PFSK-1 (cell line): ENCODE measurements around the gene UBR4.

Experiments
- FOXP2 ChIP-seq: optimal IDR thresholded peaks from 2 replicates; pipeline ENCODE3; 2011; ENCODE audit warnings: borderline replicate concordance, control low read depth, inconsistent platforms; ENCODE audit not compliant: insufficient read depth; ENCODE audit errors: extremely low read length, extremely low read depth
- POLR2AphosphoS5 ChIP-seq: IDR thresholded peaks from 2 replicates; pipeline ENCODE4 v1.6.1; 2012; ENCODE audit warnings: low read depth, mild to moderate bottlenecking, control low read depth, low read length, moderate library complexity
- REST ChIP-seq, 2 experiments: IDR thresholded peaks; 2 replicates each; pipeline versions ENCODE4 v1.6.1 to v1.8.0; 2011 to 2012; ENCODE audit warnings: low read depth in 2 of 2, low read length in 2 of 2, control low read depth in 1 of 2, inconsistent platforms in 1 of 2, mild to moderate bottlenecking in 1 of 2, moderate library complexity in 1 of 2; ENCODE audit not compliant: insufficient read depth in 1 of 2
- SIN3A ChIP-seq: IDR thresholded peaks from 2 replicates; pipeline ENCODE4 v1.6.1; 2012; ENCODE audit warnings: mild to moderate bottlenecking, low read length, moderate library complexity, borderline replicate concordance; ENCODE audit not compliant: insufficient read depth
- TAF1 ChIP-seq: IDR thresholded peaks from 2 replicates; pipeline ENCODE4 v1.6.1; 2012; ENCODE audit warnings: low read length, control low read depth, borderline replicate concordance; ENCODE audit not compliant: insufficient read depth

Gene UBR4

GRCh38 chr1:19062258-19063029, 147.6 kb downstream of the UBR4 start:
- TF ChIP-seq POLR2AphosphoS5 (no peak), FOXP2 (no peak), SIN3A (no peak), TAF1 (no peak)

GRCh38 chr1:19061798-19062197, 148.3 kb downstream of the UBR4 start:
- no peak for TF ChIP-seq POLR2AphosphoS5
- TF ChIP-seq TAF1 = no peak
- TF ChIP-seq FOXP2 = no peak
- no peak for TF ChIP-seq REST (IDR thresholded peaks at IDR 0.05; ENCODE audit: insufficient read depth in 1 of 2, low read depth in 2 of 2, low read length in 2 of 2)
- TF ChIP-seq SIN3A = no peak

- TF ChIP-seq SIN3A = no peak
- TF ChIP-seq FOXP2 = no peak
- TF ChIP-seq POLR2AphosphoS5 = no peak
- no peak for TF ChIP-seq REST (IDR thresholded peaks at IDR 0.05; ENCODE audit: insufficient read depth in 1 of 2, low read depth in 2 of 2, low read length in 2 of 2)
- no peak for TF ChIP-seq TAF1
Measured at GRCh38 chr1:19061343-19061742, 148.7 kb downstream of the UBR4 start.

- TF ChIP-seq REST (IDR thresholded peaks at IDR 0.05; ENCODE audit: insufficient read depth in 1 of 2, low read depth in 2 of 2, low read length in 2 of 2) (no peak), FOXP2 (no peak), SIN3A (no peak), POLR2AphosphoS5 (no peak), TAF1 (no peak)
Measured at GRCh38 chr1:19059773-19060172, 150.3 kb downstream of the UBR4 start.

GRCh38 chr1:19058476-19058797, 151.6 kb downstream of the UBR4 start:
- TF ChIP-seq SIN3A = no peak
- no peak for TF ChIP-seq TAF1
- no peak for TF ChIP-seq REST (IDR thresholded peaks at IDR 0.05; ENCODE audit: insufficient read depth in 1 of 2, low read depth in 2 of 2, low read length in 2 of 2)
- TF ChIP-seq FOXP2 = no peak
- TF ChIP-seq POLR2AphosphoS5 = no peak
